HT-29 (cell line): ENCODE measurements around the gene NFASC. TPM values are rescaled to one million over a fixed set of nuclear protein-coding genes. Genes with fewer than 3 reads are reported as not detected.

Experiments
- DNase-seq: peaks from one replicate; pipeline ENCODE4 v3.0.0-alpha.2; 2015; ENCODE audit warnings: low spot score
- total RNA-seq: library from RNA; depleted of rRNA; stranded (reverse); fragments of >200 nt; shearing (Covaris generic); gene quantifications from 2 replicates; pipeline ENCODE4 v1.2.3, GENCODE V29; 2014

NFASC gene
- total RNA-seq, 1 experiment from 2014 or later: not detected

DNA sequence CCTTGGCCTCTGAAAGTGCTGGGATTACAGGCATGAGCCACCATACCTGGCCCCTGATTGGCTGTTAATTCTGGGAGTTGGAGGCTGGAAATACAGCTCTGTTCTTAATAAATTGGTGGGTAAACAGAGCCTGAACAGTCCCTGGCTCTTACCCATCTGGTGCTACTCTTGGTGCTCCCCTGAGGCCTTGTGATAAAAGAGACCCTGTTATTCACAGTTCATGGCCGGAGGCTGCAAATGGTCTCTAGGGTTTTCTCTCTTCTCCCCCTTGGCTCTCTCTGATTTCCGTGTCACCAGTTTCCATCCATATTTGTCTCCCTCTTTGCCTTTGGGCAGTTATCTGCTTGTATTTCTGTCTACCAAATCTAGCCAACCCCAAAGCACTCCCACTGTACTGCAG lies 17.2 kb downstream of the NFASC start:
- no peak for DNase-seq

DNA sequence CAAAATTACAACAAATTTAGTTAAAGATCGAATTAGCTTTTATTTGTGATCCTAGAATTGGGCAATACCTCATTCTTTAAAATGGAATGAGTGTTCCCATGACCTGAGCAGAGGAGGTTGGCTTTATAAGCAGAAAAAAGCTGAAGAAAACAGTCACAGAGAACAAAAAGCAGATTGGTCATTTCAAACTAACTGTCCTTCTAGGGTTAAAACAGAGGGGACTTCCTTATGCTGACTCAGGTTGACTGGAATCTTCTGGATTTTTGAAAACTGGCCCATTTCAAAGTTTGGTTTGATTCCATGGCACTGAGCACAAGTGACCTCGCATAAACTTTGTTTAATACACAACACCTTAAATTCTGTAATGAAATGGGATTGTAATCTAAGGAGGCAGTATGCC lies 17.6 kb downstream of the NFASC start:
- DNase-seq: no peak

- no peak for DNase-seq
Observed at GRCh38 chr1:204889681-204890383, 19.2 kb downstream of the NFASC start.

- DNase-seq: no peak
Observed at GRCh38 chr1:204891860-204892259, 21.2 kb downstream of the NFASC start.

GRCh38 chr1:204894031-204894430 lies 23.4 kb downstream of the NFASC start:
- DNase-seq: no peak

DNA sequence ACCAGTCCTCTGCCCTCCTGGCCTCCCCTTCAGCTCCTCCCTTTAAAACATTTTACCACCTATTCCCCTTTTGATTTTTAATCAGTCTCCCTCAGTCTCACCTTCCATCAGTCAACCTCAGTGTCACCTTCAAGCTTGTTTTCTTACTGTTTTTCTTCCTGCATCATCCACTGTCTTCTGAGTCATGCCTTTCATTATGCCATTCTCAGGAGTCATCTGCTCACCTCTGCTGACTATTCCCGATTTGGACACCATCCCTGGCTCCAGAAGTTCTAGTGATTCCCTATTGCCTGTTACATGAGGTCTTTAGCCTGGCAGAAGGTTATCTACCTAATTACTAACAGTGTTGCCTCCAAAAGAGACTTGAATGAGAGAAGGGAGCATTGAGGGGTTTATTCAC lies 23.9 kb downstream of the NFASC start:
- no peak for DNase-seq

GRCh38 chr1:204896023-204896422 lies 25.4 kb downstream of the NFASC start:
- DNase-seq: no peak

- no peak for DNase-seq
Observed at GRCh38 chr1:204896787-204897469, 26.3 kb downstream of the NFASC start.

DNA sequence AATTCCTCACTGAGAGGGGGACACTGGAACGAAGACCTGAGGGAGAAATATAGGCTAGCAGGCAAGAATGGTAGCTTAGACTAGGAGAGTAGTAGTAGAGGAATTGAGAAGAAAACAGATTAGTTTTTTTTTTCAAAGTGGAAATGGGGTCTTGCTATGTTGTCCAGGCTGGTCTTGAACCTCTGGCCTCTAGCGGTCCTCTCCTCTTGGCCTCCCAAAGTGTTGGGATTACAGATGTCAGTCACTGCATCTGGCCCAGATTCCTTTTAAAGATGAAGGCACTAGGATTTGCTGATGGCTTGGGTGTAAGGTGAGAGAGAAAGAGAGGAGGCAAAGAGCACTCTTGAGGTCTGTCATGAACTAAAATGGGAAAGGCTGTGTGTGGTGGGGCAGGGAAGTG lies 30.1 kb downstream of the NFASC start:
- DNase-seq: no peak

- no peak for DNase-seq
Observed at GRCh38 chr1:204902671-204903070, 32.0 kb downstream of the NFASC start.

DNA sequence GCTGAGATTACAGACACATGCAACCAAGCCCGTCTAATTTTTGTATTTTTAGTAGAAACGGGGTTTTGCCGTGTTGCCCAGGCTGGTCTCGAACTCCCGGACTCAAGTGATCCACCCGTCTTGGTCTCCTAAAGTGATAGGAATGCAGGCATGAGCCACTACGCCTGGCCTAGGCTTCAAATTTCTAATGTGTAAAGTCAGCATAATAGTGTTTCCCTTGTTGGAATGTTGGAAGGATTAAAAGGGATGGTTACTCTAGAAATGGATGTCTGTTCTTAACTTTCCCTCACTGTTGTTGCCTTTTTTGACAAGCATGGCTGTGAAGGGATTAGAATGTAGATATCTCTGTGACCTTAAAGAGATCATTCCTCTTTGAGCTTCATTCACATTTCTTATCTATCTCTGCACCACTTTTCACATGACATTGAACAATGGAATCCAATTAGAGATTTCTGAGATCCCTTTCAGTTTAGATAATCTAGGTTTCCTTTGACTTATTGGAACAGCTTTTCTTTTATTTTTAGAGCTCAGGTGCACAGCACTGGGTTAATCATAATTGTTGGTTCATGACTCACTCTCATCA lies 33.7 kb downstream of the NFASC start:
- no peak for DNase-seq

DNA sequence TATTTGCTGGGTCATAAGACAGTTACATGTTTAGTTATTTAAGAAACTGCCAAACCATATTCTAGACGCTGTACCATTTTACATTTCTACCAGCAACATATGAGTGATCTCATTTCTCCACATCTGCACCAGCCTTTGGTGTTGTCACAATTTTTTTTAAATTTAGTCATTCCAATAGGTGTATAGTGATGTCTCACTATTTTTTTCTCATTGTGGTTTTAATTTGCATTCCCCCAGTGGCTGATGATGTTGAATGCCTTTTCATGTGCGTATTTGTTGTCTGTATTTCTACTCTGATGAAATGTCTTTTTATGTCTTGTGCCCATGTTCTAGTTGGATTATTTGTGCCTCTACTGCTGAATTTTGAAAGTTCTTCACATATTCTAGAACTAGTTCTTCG lies 38.4 kb downstream of the NFASC start:
- DNase-seq: no peak

- no peak for DNase-seq
Observed at GRCh38 chr1:204915861-204916495, 45.3 kb downstream of the NFASC start.

DNA sequence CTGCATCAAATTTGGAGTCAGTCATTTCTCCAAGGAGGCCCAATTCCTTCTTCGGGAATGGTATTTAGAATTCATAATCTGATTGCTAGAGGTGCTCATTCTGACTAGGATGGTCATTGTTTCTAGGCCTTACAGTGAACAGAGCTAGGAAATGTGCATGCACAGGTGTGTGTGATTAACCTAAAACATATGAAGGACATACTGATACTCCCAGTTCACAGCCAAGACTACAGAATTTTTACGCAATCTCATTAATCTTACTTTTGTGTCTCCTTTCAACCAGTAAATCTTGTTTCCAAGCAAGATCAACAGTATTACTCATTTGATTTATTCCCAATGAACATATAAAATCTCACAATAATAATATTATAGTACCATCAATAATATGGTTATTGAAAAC lies 47.1 kb downstream of the NFASC start:
- DNase-seq: no peak

- no peak for DNase-seq
Observed at GRCh38 chr1:204920511-204920910, 49.8 kb downstream of the NFASC start.

GRCh38 chr1:204920967-204921366 lies 50.3 kb downstream of the NFASC start:
- no peak for DNase-seq

- DNase-seq: no peak
Observed at GRCh38 chr1:204921855-204922516, 51.3 kb downstream of the NFASC start.

DNA sequence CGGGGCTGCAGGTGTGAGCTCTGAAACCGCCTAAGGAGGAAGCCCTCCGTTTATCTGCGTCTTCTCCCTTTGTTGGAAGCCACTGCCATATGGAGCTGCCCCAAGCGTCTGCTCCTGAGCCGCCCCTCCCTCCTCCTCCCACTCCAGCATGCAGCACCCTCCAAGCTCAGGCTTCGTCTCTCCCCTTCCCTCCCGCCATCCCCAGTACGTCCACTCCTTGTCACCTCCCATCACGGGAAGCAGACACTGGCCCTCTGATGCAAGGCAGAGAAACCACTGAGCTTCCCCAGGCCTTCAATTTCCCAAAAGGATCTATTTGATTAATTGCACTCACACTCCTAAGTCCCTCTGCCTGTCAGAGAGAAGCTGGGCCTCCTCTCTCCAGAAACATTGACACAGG lies 52.5 kb downstream of the NFASC start:
- no peak for DNase-seq

GRCh38 chr1:204923626-204924012 lies 53.0 kb downstream of the NFASC start:
- no peak for DNase-seq

DNA sequence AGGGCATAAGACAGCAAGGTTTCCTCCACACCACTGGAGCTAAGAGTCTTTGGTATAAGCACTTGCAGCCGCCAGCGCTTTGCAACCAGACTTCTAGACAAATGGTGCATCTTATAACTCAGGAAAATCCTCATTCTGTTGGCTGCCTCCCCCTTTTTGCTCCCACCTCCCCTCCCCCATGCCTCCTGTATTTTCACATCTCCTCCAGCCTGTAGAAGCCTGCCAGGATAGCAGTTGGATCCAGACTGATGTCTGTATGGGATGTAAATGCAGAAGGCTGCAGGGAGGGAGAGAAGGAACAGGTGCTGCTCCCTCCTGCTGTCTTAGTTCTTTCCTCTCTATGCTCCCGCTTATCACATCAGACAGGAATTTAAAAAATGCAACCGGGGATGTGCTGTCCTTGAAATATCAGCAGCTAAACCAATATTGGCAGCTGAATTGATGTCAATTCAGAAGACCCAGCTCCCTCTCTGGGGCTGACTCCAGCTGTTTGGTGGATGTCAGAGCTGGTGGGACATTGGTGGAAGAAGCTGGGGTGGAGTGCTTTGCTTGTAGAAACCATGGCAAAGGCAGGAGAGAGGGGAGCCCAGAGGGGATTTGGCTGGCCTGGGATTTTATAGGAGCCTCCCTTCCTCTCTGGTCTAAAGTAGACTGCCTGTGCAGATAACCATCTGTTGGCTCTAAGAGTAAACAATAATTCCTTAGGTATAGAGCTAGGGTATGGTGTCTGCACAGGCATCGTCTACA lies 53.5 kb downstream of the NFASC start:
- DNase-seq: no peak

GRCh38 chr1:204925701-204926100 lies 55.0 kb downstream of the NFASC start:
- DNase-seq: no peak
